HG02642 (cell line): Measurements from ENCODE around the gene MMP21.

Experiments used
- ATAC-seq: cut with Tn5 transposase; IDR thresholded peaks from one replicate; pipeline ENCODE4 v1.9.1; 2021; ENCODE audit warnings: mild to moderate bottlenecking; ENCODE audit not compliant: unreplicated experiment, poor library complexity

Gene MMP21

GRCh38 chr10:125775491-125776106 is at the start of gene MMP21:
Gene MMP21, minus strand, starts transcription at chr10:125775821. Its CDS starts 0 bp downstream, at chr10:125775821.
- no peak for ATAC-seq

- no peak for ATAC-seq
These were observed 49.1 kb upstream of the MMP21 start for GRCh38 chr10:125824736-125825135.

GRCh38 chr10:125823663-125824251 is 48.1 kb upstream of the MMP21 start:
- ATAC-seq = peak; percentile 5

- ATAC-seq = peak; percentile 83
These were observed 47.4 kb upstream of the MMP21 start, which contains the start of the genes BCCIP and UROS for GRCh38 chr10:125822878-125823662. Gene BCCIP, plus strand, starts transcription at chr10:125823546. Its CDS starts 12 bp downstream, at chr10:125823558. Gene UROS, minus strand, starts transcription at chr10:125823258. Its CDS starts 6,759 bp downstream, at chr10:125816499.

- peak; percentile 38 for ATAC-seq
These were observed 45.1 kb upstream of the MMP21 start for GRCh38 chr10:125820701-125821100.

GRCh38 chr10:125817337-125817946 is 41.8 kb upstream of the MMP21 start:
- no peak for ATAC-seq

GRCh38 chr10:125816548-125816947 is 40.9 kb upstream of the MMP21 start:
- ATAC-seq = no peak

GRCh38 chr10:125815764-125816163 is 40.1 kb upstream of the MMP21 start:
- ATAC-seq = no peak

GRCh38 chr10:125812128-125812750 is 36.6 kb upstream of the MMP21 start:
- no peak for ATAC-seq

GRCh38 chr10:125811251-125811650 is 35.6 kb upstream of the MMP21 start:
- ATAC-seq = no peak

GRCh38 chr10:125808047-125808446 is 32.4 kb upstream of the MMP21 start:
- ATAC-seq = no peak

- ATAC-seq = no peak
These were observed 27.1 kb upstream of the MMP21 start for GRCh38 chr10:125802739-125803138.

- no peak for ATAC-seq
These were observed 26.5 kb upstream of the MMP21 start for GRCh38 chr10:125802131-125802530.

- no peak for ATAC-seq
These were observed 26.0 kb upstream of the MMP21 start for GRCh38 chr10:125801574-125801973.

GRCh38 chr10:125799451-125800182 is 24.0 kb upstream of the MMP21 start:
- ATAC-seq = no peak

- ATAC-seq = no peak
These were observed 22.5 kb upstream of the MMP21 start for GRCh38 chr10:125797994-125798662.

- ATAC-seq = no peak
These were observed 21.8 kb upstream of the MMP21 start for GRCh38 chr10:125797424-125797823.

- no peak for ATAC-seq
These were observed 20.1 kb upstream of the MMP21 start for GRCh38 chr10:125795637-125796190.

GRCh38 chr10:125795128-125795527 is 19.5 kb upstream of the MMP21 start:
- no peak for ATAC-seq
